GM12891 (cell line): ENCODE results near the gene KRTAP9-4.
"Not testable (repeated sequence)": the region's sequence is repeated elsewhere in the genome, so short reads cannot be mapped to it uniquely, and the experiment has no call there.

Experiments
- DNase-seq: peaks from one replicate; pipeline ENCODE4 v3.0.0; 2011; ENCODE audit warnings: low spot score; ENCODE audit not compliant: insufficient read length
- FAIRE-seq: peaks from 2 replicates; lab custom pipeline; 2011; peaks lifted over from hg19 to GRCh38; lab: Jason Lieb, UNC
- PAX5 ChIP-seq: IDR thresholded peaks from 2 replicates; pipeline ENCODE4 v1.6.1; 2011; ENCODE audit warnings: low read length, moderate library complexity, mild to moderate bottlenecking; ENCODE audit not compliant: insufficient read depth, severe bottlenecking
- POLR2A ChIP-seq: IDR thresholded peaks from 2 replicates; pipeline ENCODE4 v1.6.1; 2011; ENCODE audit warnings: low read depth, low read length, control low read depth
- POLR2AphosphoS5 ChIP-seq: IDR thresholded peaks from 2 replicates; pipeline ENCODE4 v1.6.1; 2011; ENCODE audit warnings: low read depth, low read length, control low read depth
- POU2F2 ChIP-seq: IDR thresholded peaks from 2 replicates; pipeline ENCODE4 v1.6.1; 2011; ENCODE audit warnings: low read depth, mild to moderate bottlenecking, control low read depth, low read length, moderate library complexity
- SPI1 ChIP-seq: IDR thresholded peaks from 2 replicates; pipeline ENCODE4 v1.6.1; 2011; ENCODE audit warnings: low read depth, low read length, control low read depth
- TAF1 ChIP-seq: IDR thresholded peaks from 2 replicates; pipeline ENCODE4 v1.6.1; 2011; ENCODE audit warnings: low read depth, low read length, control low read depth

The KRTAP9-4 gene

DNA sequence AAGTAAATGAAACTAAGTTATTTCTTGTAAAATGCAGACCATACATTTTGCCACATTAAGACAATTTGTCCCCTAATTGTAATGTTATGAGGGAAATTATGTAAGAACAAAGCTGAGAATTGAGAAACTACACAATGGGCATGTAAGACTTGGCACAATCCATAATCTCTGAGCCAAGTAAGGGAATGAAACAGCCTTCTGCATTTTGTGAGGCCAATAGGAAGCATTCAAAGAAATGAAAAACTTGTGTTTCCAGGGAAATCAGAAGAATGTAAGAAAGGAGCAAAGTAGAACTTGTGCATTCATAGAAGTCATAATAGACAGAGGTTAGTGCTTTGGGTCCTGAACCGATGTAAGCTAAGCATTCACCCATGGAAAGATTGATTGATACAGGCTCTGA, 1.8 kb downstream of the KRTAP9-4 start:
- FAIRE-seq (no peak), DNase-seq (no peak)
- TF ChIP-seq POU2F2 (no peak), PAX5 (no peak), SPI1 (no peak), POLR2A (no peak), TAF1 (no peak), POLR2AphosphoS5 (no peak)

DNA sequence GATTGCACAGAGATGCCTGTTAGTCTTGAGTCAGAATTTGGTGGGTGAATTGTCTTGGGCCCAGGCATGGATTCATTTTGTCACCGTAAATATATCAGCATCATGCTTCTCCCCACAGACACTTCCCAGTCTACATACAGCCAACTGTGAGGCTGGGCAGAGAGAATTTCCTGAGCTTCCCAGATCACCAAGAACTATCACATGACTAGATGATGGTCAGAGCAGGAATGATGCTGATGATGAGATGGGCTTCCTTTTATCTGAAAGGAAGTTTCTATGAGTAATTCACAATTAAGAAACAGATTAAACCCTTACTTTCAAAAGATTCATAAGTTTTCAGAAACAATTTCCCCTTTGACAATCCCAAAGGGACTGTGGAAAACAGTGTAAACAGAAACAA, 5.4 kb downstream of the KRTAP9-4 start:
- FAIRE-seq (no peak), DNase-seq (no peak)

GRCh38 chr17:41255381-41256290, 6.1 kb downstream of the KRTAP9-4 start, which contains the start of gene KRTAP9-9:
TSS of gene KRTAP9-9 (plus strand) at chr17:41255384.
- not testable (repeated sequence) for FAIRE-seq, DNase-seq

More for the DNA sequence above, 5.4 kb downstream of the KRTAP9-4 start:
- TF ChIP-seq TAF1: no peak
- TF ChIP-seq SPI1: no peak
- TF ChIP-seq PAX5: no peak
- TF ChIP-seq POLR2A: no peak
- TF ChIP-seq POLR2AphosphoS5: no peak
- TF ChIP-seq POU2F2: no peak

DNA sequence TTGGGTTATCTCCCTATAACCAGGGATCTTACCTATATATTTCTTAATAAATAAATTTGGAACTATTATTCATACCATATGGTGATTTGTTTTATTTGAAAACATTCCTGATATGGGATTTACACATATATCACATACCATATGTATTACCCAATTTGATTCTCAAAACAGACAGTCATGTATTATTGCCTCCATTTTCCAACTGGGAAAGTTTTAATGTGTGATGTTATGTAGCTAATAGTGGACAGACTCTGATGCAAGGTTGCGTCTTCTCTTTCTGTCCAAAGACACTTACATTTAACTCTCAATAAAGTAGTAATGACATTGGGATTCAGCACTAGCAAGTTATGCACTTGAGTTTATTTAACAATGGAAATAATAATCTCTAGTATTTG, 6.8 kb downstream of the KRTAP9-4 start:
- TF ChIP-seq POLR2AphosphoS5 (no peak), TAF1 (no peak), POU2F2 (no peak)
- FAIRE-seq: no peak
- no peak for DNase-seq

GRCh38 chr17:41258406-41258805, 8.9 kb downstream of the KRTAP9-4 start:
- DNase-seq: no peak
- TF ChIP-seq SPI1 (no peak), POU2F2 (no peak), TAF1 (no peak), POLR2AphosphoS5 (no peak), POLR2A (no peak), PAX5 (no peak)
- no peak for FAIRE-seq

DNA sequence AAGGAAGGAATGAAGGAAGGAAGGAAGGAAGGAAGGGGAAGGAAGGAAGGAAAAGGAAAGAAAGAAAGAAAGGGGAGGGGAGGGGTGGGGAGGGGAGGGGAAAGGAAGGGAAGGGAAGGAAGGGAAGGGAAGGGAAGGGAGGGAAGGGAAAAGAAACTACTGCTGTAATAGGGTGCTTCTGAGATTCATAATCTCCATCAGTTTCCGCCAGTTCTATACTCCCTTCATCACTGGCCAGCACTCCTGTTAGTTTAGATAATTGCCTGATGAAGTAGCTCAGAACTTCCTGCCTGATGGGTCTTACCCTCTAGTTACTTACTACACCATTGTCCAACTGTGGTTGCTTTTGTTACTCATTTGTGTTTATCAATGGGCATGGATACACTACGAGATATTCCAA, 13.7 kb downstream of the KRTAP9-4 start:
- DNase-seq (no peak), FAIRE-seq (no peak)
- TF ChIP-seq TAF1: no peak
- no peak for TF ChIP-seq POLR2A
- no peak for TF ChIP-seq POLR2AphosphoS5
- TF ChIP-seq POU2F2: no peak
- no peak for TF ChIP-seq SPI1
- no peak for TF ChIP-seq PAX5

- FAIRE-seq (no peak), DNase-seq (no peak)
- no peak for TF ChIP-seq POLR2AphosphoS5
- TF ChIP-seq TAF1: no peak
- no peak for TF ChIP-seq POLR2A
Observed at GRCh38 chr17:41264599-41264998, 15.1 kb downstream of the KRTAP9-4 start.

GRCh38 chr17:41265078-41265477, 15.6 kb downstream of the KRTAP9-4 start, which contains the start of gene KRTAP9-6:
TSS of gene KRTAP9-6 (plus strand) at chr17:41265378. CDS start at chr17:41265378, 0 bp downstream.
- TF ChIP-seq PAX5 (no peak), POLR2A (no peak), POLR2AphosphoS5 (no peak)

DNA sequence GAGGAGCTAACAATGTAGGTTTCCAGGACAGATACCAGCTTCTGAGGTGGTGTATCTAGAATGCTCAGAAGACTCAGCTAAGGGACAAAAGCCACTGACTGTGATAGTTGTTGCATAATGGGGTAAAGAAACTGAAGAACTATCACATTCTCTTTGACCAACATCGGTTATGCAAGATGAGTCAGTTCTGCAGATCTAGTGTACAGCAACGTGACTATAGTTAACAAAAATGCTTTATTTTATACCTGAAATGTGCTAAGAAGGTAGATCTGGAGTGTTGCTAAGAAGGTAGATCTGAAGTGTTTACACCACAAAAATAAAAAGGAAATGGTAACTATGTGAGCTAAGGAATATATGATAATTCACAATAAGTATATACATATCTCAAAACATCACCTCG, 18.2 kb downstream of the KRTAP9-4 start:
- FAIRE-seq: no peak
- no peak for TF ChIP-seq POLR2AphosphoS5
- TF ChIP-seq SPI1: no peak

More at GRCh38 chr17:41265078-41265477, 15.6 kb downstream of the KRTAP9-4 start, which contains the start of gene KRTAP9-6:
- FAIRE-seq: no peak
- DNase-seq: no peak

GRCh38 chr17:41271323-41271722, 21.8 kb downstream of the KRTAP9-4 start:
- DNase-seq, FAIRE-seq: not testable (repeated sequence)

More for the DNA sequence above, 18.2 kb downstream of the KRTAP9-4 start:
- DNase-seq: no peak

- no peak for TF ChIP-seq POU2F2
- no peak for TF ChIP-seq PAX5
- no peak for TF ChIP-seq POLR2A
- no peak for TF ChIP-seq TAF1
- no peak for TF ChIP-seq SPI1
- TF ChIP-seq POLR2AphosphoS5: no peak
- no peak for FAIRE-seq
Observed at GRCh38 chr17:41271858-41272257, 22.4 kb downstream of the KRTAP9-4 start.

GRCh38 chr17:41275648-41276190, 26.2 kb downstream of the KRTAP9-4 start, which contains the start of gene KRTAP9-7:
TSS of gene KRTAP9-7 (plus strand) at chr17:41275698. CDS start at chr17:41275698, 0 bp downstream.
- not testable (repeated sequence) for FAIRE-seq, DNase-seq

More at GRCh38 chr17:41271858-41272257, 22.4 kb downstream of the KRTAP9-4 start:
- no peak for DNase-seq
